ENCODE data around the gene SLC18A2.
A peak's percentile ranks its signal among the peaks of the same experiment; 100 is the strongest.
"Not testable (repeated sequence)": the region's sequence is repeated elsewhere in the genome, so short reads cannot be mapped to it uniquely, and the experiment has no call there.

Gene SLC18A2

GRCh38 chr10:117240621-117241529 is at the start of gene SLC18A2:
Gene SLC18A2 (plus strand): TSS chr10:117241114. CDS start chr10:117241694, 580 bp downstream.
- DNase-seq = no peak

- DNase-seq = no peak
Observed at GRCh38 chr10:117197189-117197588, 43.7 kb upstream of the SLC18A2 start, which contains the start of gene KCNK18. Gene KCNK18 (plus strand): TSS chr10:117197489. CDS start chr10:117197489, 0 bp downstream.

GRCh38 chr10:117198088-117198487 is 42.8 kb upstream of the SLC18A2 start:
- DNase-seq = no peak

- DNase-seq = no peak
Observed at GRCh38 chr10:117201826-117202225, 39.1 kb upstream of the SLC18A2 start.

GRCh38 chr10:117204316-117204715 is 36.6 kb upstream of the SLC18A2 start:
- no peak for DNase-seq

GRCh38 chr10:117212176-117212575 is 28.7 kb upstream of the SLC18A2 start:
- no peak for DNase-seq

GRCh38 chr10:117214401-117214800 is 26.5 kb upstream of the SLC18A2 start:
- no peak for DNase-seq

GRCh38 chr10:117215079-117215478 is 25.8 kb upstream of the SLC18A2 start:
- DNase-seq = no peak

GRCh38 chr10:117216028-117216427 is 24.9 kb upstream of the SLC18A2 start:
- no peak for DNase-seq

- peak; percentile 79 for DNase-seq
Observed at GRCh38 chr10:117216611-117217195, 24.2 kb upstream of the SLC18A2 start.

- DNase-seq = peak; percentile 31
Observed at GRCh38 chr10:117217196-117217761, 23.6 kb upstream of the SLC18A2 start.

GRCh38 chr10:117218654-117219053 is 22.3 kb upstream of the SLC18A2 start:
- DNase-seq = no peak

- no peak for DNase-seq
Observed at GRCh38 chr10:117221156-117221711, 19.7 kb upstream of the SLC18A2 start.

- DNase-seq = no peak
Observed at GRCh38 chr10:117222552-117222951, 18.4 kb upstream of the SLC18A2 start.

- no peak for DNase-seq
Observed at GRCh38 chr10:117222976-117223692, 17.8 kb upstream of the SLC18A2 start.

- no peak for DNase-seq
Observed at GRCh38 chr10:117223693-117224430, 17.1 kb upstream of the SLC18A2 start.

- DNase-seq = no peak
Observed at GRCh38 chr10:117224881-117225280, 16.0 kb upstream of the SLC18A2 start.

- DNase-seq = peak; percentile 12
Observed at GRCh38 chr10:117226813-117227451, 14.0 kb upstream of the SLC18A2 start.

- no peak for DNase-seq
Observed at GRCh38 chr10:117228210-117228609, 12.7 kb upstream of the SLC18A2 start.

- not testable (repeated sequence) for DNase-seq
Observed at GRCh38 chr10:117230107-117230506, 10.8 kb upstream of the SLC18A2 start.

GRCh38 chr10:117237401-117237991 is 3.4 kb upstream of the SLC18A2 start:
- no peak for DNase-seq

Measured in stimulated activated CD4-positive, alpha-beta T cell treated with anti-CD3 and anti-CD28 coated beads, Interleukin-15, amount 100 ng/mL, for 24 hours (primary cell).